HG03565 (cell line): ENCODE measurements around the gene COX7A2.

Experiments
- ATAC-seq: cut with Tn5 transposase; IDR thresholded peaks from one replicate; pipeline ENCODE4 v1.9.1; 2021; ENCODE audit warnings: mild to moderate bottlenecking, moderate library complexity; ENCODE audit not compliant: unreplicated experiment

COX7A2 gene

GRCh38 chr6:75221116-75221515 lies 22.5 kb downstream of the COX7A2 start:
- no peak for ATAC-seq

GRCh38 chr6:75220357-75220756 lies 23.2 kb downstream of the COX7A2 start:
- no peak for ATAC-seq

GRCh38 chr6:75219263-75219662 lies 24.3 kb downstream of the COX7A2 start:
- ATAC-seq, result no peak

GRCh38 chr6:75217193-75217592 lies 26.4 kb downstream of the COX7A2 start:
- ATAC-seq, result no peak

- no peak for ATAC-seq
These were observed 28.3 kb downstream of the COX7A2 start for GRCh38 chr6:75215291-75215690.

- peak; percentile 58 for ATAC-seq
These were observed 29.9 kb downstream of the COX7A2 start for GRCh38 chr6:75213732-75214131.

- no peak for ATAC-seq
These were observed 30.5 kb downstream of the COX7A2 start for GRCh38 chr6:75213112-75213511.

GRCh38 chr6:75211920-75212590 lies 31.5 kb downstream of the COX7A2 start:
- no peak for ATAC-seq

- no peak for ATAC-seq
These were observed 32.5 kb downstream of the COX7A2 start for GRCh38 chr6:75210885-75211739.

GRCh38 chr6:75209184-75209723 lies 34.3 kb downstream of the COX7A2 start:
- ATAC-seq, result no peak

- peak; percentile 63 for ATAC-seq
These were observed 35.1 kb downstream of the COX7A2 start for GRCh38 chr6:75208298-75209183.

GRCh38 chr6:75206576-75207342 lies 36.8 kb downstream of the COX7A2 start:
- ATAC-seq, result no peak

GRCh38 chr6:75205776-75206575 lies 37.6 kb downstream of the COX7A2 start, which contains the start of gene COL12A1:
COL12A1 (minus strand) TSS chr6:75206053; CDS start chr6:75202792, 3,261 bp downstream.
- ATAC-seq, result no peak

GRCh38 chr6:75204959-75205775 lies 38.4 kb downstream of the COX7A2 start:
- ATAC-seq, result no peak

GRCh38 chr6:75204217-75204958 lies 39.2 kb downstream of the COX7A2 start:
- ATAC-seq, result no peak

- no peak for ATAC-seq
These were observed 39.9 kb downstream of the COX7A2 start for GRCh38 chr6:75203721-75204120.

- no peak for ATAC-seq
These were observed 40.9 kb downstream of the COX7A2 start for GRCh38 chr6:75202676-75203131.
